A204.1 (cell line): Measurements from ENCODE around the gene VEZT.
"Not testable (repeated sequence)": the region's sequence is repeated elsewhere in the genome, so short reads cannot be mapped to it uniquely, and the experiment has no call there.

Source experiments
- FAIRE-seq: peaks from 2 replicates; lab custom pipeline; 2012; peaks lifted over from hg19 to GRCh38; lab: Jason Lieb, UNC

Gene VEZT

DNA sequence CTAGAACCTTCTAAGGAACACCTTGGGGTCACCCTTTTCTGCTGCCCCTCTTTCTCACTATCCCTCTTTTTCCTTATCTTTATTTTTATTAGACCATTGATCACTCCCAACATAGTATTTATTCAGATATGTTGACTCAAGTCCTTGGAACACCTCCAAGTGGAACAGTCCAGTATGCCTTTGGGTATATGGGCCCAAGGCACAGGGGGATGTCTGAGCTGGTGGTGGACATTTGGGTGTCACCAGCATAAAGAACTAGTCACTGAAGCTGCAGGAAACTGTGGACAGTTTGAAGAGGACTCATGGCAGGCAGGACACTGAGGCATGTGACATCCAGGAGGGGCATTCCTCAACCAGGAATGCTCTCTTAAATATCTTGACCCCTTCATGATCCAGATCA, 105.6 kb downstream of the VEZT start:
- FAIRE-seq, result no peak

DNA sequence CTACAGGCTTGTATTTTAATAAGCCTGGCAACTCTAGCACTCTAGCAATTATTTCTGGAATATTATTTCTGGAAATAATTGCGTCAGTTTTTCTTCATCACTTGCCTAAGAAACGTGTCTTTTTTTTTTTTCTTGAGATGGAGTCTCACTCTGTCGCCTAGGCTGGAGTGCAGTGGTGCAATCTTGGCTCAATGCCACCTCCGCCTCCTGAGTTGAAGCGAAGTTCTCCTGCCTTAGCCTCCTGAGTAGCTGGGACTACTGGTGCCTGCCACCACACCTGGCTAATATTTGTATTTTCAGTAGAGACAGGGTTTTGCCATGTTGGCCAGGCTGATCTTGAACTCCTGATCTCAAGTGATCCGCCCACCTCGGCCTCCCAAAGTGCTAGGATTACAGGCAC, 106.6 kb downstream of the VEZT start:
- FAIRE-seq, result not testable (repeated sequence)

DNA sequence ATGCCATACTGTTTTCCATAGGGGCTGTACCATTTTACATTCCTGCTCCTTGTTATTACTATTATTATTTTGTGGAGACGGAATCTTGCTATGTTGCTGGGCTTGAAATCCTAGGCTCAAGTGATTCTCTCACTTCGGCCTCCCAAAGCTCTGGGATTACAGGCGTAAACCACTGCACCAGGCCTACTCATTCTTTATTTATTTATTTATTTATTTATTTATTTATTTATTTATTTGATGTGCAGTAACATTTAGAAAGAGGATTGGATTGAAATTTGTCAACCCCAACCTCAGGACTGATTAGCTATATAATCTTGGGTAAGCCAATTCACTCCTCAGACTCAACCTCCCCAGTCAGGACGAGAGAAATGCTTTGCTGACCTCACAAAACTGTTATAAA, 107.9 kb downstream of the VEZT start:
- no peak for FAIRE-seq

DNA sequence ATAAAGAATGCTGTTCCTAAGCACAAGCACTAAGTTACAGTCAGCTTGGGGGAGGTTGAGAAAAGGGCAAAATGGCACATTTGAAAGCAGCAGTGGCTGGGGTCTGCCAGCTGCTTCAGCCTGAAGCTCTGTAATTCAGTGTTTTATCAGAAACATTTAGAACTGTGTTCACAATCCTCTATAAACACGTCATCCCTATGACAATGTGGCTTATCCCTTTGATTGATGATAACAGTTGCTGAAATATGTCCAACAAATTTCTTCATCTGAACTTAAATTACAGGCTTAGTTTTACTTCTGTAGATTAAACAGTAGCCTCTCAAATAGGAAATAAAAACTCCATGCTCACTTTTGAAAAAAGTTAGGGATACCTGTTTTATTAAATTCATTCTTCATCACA, 108.8 kb downstream of the VEZT start:
- no peak for FAIRE-seq

GRCh38 chr12:95326855-95327254, 109.2 kb downstream of the VEZT start:
- no peak for FAIRE-seq

DNA sequence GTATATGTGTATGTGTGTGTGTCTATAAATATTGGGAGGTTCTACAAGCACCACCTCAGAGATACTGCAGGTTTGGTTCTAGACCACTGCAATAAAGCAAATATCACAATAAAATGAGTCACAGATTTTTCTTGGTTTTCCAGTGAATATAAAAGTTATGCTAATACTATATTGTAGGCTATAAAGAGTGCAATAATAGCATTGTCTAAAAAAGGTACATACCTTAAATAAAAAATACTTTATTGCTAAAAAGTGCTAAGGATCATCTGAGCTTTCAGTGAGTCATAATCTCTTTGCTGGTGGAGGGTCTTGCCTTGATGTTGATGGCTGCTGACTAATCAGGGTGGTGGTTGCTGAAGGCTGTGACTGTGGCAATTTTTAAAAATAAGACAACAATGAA, 111.1 kb downstream of the VEZT start:
- FAIRE-seq, result no peak

GRCh38 chr12:95335948-95336347, 118.3 kb downstream of the VEZT start:
- FAIRE-seq, result no peak

GRCh38 chr12:95336387-95337067, 118.9 kb downstream of the VEZT start:
- no peak for FAIRE-seq

DNA sequence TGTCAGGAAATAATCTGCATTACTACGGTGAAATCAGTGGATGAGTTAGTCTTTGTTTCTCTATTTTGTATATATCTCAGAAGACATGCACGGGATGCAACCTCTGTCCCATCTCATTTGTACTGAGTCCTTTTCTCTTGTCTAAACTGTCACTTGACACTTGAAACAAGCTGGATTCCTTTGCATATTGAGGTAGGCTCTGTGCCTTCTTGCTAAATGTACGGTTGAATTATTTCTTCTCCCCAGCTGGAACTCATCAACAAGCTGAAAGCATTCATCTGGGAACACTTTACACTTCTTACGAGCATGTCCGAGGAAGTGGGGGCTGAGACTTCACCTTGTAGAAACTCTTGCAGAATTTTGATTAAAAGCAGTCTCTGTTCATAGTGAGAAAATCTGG, 119.5 kb downstream of the VEZT start:
- no peak for FAIRE-seq

GRCh38 chr12:95339086-95339788, 121.6 kb downstream of the VEZT start:
- no peak for FAIRE-seq

DNA sequence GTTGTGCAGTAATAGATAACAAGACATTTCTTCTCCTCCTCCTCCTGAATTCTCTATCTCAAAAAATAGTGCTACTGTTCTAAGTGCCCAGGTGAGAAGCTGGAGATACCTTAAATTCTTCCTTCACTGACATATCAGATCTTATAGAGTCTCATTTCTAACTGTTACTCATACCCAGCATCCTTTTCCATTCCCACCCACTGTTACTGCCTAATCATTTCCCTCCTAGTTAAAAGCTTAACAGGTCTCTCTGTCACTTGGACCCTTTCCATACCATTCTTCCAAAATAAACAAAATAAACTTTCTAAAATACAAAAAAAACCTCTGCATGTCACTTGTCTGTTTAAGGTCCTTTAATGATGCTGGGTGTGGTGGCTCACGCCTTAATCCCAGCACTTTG, 124.4 kb downstream of the VEZT start:
- FAIRE-seq, result no peak

DNA sequence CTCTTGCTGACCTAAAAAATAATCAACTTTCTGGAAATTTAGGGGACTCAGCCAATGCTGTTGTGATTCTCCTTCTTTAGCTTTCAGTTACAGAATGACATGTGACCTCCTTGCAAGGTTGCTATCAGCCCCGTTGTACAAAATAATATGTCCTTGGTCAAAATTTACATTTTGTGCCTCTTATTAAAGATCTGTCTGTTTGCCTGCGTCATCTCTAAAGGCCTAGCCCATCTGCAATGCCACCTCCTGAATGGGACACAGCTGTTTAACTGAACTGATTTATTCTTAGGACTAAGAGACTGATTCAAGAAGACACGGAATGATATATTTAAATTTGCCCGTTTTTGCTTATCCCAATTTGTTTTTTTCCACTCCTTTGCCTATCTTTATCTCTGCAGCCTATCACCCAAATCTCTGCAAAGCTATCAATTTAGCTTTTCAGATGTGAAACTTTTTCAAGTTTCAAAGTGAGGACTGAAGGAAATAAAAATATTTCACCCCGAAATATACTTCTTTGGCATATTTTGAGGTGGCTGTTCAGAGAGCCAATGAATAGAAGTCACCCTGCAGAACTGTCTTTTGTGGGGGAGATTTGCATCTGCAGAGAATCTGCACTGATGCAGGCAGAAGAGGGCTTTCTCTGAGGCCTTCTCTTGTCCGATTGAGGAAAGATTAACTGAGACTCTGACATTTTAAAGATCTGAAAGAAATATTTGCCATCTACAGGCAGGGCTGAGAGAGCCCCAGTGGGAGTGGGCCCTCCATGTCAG, 126.0 kb downstream of the VEZT start:
- FAIRE-seq, result no peak

DNA sequence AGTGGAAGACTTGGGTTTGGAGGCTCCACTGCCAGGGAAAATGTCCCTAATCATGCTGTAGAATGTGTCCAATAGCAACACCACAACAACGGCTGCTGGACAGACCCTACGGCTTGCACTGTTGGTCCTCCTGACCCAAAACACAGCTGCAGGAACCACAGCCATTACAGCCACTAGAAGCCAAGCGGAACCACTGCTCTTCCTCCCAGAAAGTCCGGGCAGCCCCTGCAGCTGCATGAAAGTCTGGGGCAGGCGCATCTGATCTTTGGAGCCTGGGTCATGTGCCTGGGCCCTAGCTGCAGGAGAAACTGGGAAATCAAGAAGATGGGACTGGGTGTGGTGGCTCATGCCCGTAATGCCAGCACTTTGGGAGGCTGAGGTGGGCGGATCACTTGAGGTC, 131.7 kb downstream of the VEZT start:
- FAIRE-seq, result no peak

- FAIRE-seq, result no peak
Measured at GRCh38 chr12:95351748-95352147, 134.1 kb downstream of the VEZT start.
